GM21737 (cell line): ENCODE results near the gene NEK5.
"Not testable (repeated sequence)": the region's sequence is repeated elsewhere in the genome, so short reads cannot be mapped to it uniquely, and the experiment has no call there.

Experiments used
- ATAC-seq: cut with Tn5 transposase; IDR thresholded peaks from one replicate; pipeline ENCODE4 v1.9.1; 2021; ENCODE audit warnings: mild to moderate bottlenecking, moderate library complexity; ENCODE audit not compliant: unreplicated experiment

Gene NEK5, protein sequence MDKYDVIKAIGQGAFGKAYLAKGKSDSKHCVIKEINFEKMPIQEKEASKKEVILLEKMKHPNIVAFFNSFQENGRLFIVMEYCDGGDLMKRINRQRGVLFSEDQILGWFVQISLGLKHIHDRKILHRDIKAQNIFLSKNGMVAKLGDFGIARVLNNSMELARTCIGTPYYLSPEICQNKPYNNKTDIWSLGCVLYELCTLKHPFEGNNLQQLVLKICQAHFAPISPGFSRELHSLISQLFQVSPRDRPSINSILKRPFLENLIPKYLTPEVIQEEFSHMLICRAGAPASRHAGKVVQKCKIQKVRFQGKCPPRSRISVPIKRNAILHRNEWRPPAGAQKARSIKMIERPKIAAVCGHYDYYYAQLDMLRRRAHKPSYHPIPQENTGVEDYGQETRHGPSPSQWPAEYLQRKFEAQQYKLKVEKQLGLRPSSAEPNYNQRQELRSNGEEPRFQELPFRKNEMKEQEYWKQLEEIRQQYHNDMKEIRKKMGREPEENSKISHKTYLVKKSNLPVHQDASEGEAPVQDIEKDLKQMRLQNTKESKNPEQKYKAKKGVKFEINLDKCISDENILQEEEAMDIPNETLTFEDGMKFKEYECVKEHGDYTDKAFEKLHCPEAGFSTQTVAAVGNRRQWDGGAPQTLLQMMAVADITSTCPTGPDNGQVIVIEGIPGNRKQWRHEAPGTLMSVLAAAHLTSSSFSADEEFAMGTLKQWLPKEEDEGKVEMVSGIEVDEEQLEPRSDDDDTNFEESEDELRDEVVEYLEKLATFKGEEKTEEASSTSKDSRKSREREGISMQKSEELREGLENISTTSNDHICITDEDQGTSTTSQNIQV

DNA sequence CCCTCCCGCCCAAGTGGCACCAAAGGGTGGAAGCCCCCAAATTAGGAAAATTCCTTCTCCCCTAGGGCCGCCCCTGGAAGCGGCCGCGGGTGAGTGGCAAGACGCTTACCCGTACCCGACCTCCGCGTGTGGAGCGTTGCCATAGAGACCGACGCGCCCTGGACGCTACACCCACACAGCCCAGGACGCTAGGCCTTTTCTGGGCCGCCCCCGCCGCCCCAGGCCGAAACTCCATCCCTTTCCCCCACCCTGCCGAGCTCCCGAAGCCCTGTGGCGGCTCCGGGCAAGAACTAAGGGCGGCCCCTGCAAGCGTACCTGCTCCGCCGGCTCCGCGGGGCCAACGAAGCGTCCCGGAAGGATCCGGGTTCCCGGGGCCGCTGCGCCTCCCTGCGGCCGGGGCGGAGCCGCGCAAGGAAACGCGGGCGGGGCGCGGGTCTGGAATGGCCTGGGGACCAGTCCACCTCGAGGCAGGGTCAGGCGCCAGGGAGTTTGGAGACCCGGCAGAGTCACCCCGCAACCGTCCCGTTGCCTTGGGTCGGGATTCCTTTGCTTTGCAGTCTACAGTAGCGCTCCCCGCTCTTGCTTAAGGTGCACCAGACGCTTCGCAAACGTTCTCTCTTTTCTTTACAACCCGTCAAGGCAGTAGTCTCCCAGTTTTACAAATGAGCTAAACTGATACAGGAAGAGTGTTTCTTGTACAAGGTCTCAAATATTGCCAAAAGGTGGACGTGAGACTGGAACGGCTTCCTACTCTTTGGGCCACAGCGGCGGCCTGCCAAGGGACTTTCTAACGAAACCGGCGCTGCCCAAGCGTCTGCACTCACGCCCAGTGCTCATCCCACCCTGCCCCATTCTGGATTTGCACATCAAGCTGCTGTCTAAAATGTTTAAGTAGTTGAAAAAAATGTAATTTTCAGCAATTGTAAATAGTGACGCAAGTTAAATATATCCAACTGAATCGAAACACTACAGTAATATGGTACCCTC lies at the start of gene NEK5:
TSS of gene NEK5 (minus strand) at position 360 of the 987 bp plus-strand sequence. CDS start 1,591 bp downstream, outside the sequence.
- ATAC-seq: peak; percentile 71

DNA sequence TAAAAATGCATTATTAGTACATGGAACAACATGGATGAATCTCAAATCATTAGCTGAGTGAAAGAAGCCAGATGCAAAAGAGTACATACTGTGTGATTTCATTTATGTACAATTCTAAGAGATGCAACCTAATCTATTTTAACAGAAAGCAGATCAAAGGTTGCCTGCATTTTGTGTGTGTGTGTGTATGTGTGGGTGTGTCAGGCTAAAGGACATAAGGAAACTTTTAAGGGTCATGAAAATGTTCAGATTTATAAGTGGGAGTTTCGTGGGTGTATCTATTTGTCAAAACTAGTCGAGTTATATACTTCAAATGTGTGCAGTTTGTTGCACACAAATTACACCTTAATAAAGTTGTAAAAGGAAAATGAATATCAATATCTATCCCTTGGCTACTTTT lies 48.4 kb upstream of the NEK5 start:
- no peak for ATAC-seq

DNA sequence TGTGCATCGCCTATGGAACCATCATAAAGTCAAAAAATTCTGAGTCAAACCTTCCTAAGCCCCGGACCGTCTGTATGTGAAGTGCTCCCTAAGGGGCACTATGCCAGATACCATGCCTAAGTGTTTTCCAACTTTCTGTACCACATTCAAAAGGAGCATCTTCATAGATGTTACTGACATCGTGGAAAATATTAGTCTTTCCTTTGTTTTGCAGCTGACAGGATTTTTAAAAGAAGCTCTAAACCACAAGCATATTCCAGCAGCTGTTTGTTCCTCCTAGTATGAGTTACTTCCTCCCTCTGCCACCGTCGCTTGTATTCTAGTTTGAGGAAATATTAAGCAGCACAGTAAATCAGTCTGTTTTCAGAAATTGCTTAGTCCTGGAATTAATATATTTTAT lies 45.1 kb upstream of the NEK5 start:
- ATAC-seq: not testable (repeated sequence)

DNA sequence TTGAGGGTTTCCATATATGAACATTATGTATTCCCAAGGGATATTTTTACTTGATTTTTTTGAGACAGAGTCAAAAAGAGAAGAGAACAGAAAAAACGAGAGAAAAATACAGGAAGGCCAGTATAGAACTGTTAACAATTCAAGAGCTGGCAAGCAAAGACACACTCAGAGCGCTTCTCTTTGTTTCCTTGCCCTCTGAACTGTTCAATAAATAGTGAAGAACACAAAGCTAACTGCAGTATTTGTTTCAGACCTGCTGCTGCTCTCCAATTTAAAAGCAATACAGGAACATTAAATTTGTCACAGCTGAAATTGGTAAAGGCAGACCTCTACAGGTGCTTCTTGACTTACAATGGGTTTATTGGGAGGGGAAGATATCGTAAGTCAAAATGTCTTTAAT lies 44.5 kb upstream of the NEK5 start:
- ATAC-seq: no peak

DNA sequence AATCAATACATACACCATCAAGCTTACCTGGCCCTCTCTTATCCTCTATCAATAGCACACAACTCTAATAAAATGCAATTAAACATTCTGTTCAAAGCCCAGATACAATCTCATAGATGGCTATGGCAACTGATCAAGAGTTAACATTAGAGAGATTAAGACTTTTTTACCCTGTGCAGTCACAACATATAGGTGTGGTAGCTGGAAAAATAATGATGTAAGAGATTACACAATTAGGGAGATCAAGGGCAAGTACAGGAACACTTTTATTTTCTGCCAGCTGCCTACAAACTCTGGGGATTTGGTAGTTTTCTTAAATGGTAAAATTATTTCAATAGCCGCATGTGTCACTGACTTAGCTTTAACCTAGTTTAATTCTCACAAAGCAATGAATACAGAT lies 42.8 kb upstream of the NEK5 start:
- not testable (repeated sequence) for ATAC-seq

DNA sequence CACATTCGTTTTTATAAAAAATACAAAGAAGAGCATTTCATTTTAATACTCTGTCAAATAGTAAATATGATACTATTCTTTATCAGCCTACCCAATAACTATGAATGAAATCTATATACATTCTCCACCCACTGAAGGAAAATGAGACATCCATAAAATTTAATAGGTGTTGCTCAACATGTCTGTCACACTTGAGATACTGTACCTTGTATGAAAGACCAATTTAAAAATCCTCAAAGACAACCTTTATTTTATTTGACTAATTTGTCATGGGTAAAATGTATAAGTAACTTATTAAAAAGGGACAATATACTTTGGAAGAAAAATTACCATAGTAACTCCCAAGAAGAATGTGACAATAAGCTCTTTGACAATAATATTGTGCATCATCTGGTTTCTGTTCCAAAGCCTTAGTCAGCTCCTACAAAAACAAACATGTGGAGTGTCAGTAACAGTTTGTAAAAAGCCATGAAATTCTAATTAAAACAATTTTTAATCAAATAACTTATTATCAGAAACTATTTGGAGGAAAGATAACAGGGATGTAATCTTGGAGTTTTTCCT lies 42.0 kb upstream of the NEK5 start:
- ATAC-seq: not testable (repeated sequence)

DNA sequence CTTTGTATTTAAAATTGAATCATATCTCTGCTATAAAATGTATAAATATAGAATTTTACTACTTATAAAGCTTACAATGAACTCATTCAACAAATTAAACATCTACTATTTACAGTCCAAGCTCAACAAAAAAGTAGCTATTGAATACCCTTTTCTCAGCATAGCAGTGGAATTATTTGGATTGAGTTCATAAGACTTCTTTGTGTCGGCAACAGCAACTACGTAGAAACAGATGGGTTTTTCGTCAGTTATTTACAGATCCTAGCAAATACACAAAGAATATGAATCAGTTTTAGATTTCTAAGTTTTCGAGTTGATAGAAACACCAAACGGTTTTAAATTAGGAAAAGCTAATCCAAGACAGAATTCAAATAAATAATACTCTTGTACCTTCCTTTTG lies 41.0 kb upstream of the NEK5 start:
- ATAC-seq: no peak

DNA sequence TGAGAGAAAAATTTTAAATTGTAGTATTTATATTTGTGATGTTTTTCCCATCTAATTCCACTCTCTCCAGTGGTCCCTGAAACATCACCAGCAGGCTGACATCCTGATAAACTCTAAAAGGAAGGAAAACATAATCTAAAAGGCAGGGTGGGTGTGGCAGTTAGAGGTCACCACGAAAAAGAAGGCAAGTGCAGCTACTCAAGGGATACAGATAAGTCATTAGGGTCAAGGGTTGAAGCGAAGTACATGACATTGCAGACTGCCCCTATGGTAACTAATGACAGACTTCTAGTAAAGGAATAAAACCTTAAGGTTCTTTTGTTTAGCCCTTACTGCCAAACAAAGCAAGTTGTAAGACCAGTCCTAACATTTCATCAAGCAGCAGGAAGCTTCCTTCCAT lies 36.5 kb upstream of the NEK5 start:
- no peak for ATAC-seq

DNA sequence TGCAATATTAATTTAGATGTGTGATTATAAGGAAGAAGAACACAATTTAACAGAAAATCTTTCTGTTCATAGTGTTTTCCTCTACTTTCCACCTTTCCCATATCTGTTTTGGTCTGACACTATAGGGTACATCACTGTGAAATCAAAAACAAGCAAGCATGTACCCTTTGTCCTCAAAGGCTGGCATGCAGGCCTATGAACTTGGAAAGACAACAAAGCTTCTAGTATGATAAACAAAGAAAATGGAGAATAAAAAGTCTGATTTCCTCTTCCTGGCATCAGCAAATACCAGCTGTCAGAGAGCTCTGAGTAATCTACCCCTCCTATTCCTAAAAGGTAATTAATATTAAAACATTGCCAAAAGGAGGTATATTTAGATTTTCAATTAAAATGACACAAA lies 36.1 kb upstream of the NEK5 start:
- no peak for ATAC-seq

DNA sequence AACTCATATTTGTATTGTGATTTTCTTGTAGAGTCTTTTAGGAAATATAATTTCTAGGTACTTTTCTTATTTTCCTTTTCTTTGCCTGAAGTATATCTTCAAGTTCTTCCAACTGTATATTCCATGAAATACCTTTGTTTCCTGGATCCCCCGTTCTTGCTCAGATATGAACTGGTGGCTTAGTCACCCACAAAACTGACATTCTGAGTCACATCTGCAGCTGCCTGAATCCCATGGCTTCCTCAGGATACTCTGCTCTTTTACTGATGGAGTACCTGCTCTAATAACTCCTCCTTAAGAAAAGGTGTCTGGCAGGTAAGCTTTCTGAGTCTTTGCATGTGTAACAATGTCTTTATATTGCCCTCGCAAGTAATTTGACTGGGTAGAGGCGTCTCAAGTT lies 35.0 kb upstream of the NEK5 start:
- not testable (repeated sequence) for ATAC-seq

DNA sequence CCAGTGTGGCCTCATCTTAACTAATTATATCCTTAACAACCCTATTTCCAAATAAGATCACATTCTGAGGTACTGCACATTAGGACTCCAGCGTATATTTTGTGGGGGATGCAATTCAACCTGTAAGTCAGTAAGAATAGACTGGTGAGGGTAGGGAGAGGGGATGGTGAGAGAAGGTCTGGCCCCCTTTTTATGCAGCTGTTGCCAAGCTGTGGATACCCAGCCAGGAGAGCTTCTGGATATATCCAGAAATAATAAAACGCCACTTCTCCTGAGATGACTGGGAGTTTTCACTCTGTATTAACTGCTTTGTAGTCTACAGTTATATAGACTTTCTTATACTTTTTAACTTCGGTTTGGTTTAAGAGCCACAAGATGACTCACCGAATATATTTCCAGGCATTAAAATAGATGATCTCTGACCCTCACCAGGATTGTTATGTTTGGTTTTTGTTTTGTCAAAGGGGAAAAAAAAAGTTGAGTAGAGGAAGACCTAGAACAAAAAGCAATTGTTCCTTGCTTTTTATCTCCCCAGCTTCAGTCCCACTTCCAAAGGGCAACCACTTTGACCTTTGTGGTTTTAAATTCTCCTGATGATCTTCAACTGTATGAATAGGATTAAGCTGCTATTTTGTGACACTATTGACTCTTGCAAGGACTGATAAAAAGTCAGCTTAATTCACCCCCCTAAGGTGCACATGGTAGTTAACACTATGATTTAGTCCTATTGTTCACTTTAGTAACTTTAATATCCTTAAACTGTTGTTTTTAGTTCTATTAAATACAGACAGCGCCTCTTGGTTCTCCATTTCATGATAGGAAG lies 33.6 kb upstream of the NEK5 start:
- no peak for ATAC-seq

DNA sequence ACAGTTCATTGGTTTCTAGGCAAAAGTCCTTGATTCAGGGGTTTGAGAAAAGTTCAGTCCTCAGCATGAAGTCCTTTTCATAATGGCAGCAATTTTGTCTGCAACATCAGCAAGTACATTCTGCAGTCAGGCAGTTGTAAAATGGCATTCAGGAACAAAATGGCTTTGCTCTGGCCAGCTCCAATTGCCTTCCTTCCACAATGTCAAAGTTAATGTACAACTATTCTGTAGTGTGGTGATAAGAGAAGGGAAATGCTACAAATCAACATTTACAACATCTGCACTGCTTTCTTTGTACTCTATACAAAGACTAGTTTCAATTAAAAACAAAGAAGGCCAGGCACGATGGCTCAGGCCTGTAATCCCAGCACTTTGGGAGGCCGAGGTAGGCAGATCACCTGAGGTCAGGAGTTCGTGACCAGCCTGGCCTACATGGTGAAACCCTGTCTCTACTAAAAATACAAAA lies 32.3 kb upstream of the NEK5 start:
- ATAC-seq: no peak

DNA sequence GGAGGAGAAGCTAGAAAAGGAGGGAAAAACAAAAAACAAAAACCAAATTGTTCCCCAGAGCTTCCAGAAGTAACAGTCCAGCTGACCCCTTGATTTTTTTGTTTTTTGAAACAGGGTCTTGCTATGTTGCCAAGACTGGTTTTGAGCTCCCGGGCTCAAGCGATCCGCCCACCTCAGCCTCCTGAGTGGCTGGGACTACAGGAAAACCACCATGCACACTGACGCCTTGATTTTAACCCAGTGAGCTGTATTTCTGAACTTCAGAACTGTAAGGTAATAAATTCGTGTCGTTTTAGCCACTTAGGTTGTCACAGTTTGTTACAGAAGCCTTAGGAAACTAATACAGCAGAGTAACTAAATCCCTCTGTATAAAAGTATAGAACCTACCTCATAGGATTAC lies 31.6 kb upstream of the NEK5 start:
- ATAC-seq: no peak

DNA sequence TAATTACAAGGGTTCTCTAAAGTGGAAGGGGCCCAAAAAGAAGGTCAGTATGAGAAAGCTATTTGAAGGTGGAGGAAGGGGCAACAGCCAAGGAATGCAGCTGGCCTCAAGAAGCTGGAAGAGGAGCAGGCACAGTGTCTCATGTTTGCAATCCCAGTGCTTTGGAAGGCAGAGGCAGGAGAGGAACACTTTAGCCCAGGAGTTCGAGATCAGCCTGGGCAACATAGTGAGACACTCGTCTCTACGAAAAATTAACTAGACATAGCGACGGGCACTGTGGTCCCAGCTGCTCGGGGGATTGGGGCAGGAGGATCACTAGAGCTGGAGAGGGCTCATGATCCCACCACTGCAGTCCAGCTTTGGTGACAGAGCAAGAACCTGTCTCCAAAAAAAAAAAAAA lies 31.2 kb upstream of the NEK5 start:
- no peak for ATAC-seq

DNA sequence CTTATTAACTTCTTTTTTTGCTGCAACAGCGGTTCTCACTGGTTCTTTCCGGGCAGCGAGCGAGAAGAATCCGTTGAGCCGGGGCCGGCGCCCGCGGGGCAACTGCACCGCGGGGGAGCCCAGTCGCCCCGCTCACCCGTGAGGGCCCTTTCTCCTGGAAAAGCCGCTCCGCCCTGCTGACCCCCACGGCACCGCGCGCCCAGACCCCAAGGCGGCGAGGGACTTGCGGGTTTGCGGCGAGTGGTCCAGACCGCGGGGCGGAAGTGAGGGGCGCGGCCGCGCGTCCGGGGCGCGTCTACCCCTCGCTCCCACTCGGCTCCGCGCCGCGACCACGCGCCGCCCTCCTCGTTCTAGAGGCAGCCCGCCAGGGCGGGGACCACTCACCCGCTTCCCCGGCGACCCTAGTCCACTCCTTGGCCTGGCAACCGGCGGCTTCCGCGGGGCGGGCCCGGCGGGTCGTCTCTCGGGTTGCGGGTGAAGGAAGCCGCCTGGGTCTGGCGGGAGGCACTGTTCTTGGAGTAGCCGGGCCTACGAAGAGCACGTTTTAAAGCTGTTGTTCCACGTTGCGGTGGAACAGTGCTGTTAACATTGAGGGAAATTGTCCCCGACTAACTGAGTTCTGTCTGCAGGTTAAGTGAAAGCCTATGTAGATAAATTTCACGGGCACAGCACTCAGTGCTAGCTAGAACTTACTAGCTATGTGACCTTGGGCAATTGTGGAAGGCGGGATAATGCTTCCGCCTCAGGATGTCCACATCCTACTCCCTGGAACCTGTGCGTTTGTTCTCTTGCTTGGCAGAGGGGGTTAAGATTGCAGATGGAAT lies 30.5 kb upstream of the NEK5 start, which contains the start of gene NEK3:
TSS of gene NEK3 (minus strand) at position 439 of the 824 bp plus-strand sequence. CDS start 3,406 bp downstream, outside the sequence.
- ATAC-seq: peak; percentile 64

DNA sequence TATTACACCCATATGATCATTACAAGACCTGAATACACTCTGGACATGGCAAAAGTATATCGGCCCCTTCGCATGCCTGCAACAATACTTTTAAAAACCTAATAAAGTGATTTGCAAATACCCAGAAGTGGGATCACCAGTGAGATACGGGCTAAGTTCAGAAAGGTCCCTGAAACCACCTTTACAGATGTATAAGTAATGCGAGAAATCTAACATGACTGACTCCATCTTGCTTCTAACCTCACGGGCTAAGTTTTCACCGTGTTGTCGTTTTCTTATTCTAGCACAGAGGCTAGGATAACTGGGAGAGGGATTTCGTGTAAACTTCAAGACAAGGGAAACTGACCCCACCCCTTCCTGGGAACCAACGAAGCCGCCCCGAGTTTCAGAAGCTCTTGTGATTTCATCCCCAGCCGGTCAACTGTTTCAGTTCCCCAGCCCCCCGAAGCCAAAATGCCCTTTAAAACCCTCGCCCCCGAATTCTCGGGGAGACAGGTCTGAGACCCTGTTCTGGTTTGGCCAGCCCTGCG lies 29.8 kb upstream of the NEK5 start:
- peak; percentile 21 for ATAC-seq

DNA sequence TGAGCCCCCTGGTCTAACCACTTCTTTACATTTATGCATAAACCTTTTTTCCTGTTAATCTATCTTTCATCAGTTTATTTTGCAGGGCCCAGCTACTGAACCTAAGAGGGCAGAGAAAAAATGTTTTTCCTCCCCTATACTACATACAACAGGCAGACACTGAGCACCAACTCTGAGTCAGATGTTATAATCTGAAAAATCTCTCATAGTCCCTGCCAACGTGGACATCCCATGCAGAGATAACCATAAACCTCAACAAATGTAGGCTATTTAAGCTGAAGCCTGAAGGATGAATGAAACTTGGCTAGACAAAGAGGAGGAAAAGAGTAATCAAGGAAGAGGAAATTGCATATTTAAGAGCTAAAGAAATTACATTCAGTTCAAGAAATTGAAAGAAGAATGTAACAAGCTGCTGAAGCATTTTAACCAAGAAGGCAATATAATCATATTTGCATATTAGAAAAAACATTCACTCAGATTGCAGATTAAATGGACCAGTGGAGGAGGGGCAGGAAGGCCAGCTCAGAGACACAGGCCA lies 27.9 kb upstream of the NEK5 start:
- no peak for ATAC-seq

DNA sequence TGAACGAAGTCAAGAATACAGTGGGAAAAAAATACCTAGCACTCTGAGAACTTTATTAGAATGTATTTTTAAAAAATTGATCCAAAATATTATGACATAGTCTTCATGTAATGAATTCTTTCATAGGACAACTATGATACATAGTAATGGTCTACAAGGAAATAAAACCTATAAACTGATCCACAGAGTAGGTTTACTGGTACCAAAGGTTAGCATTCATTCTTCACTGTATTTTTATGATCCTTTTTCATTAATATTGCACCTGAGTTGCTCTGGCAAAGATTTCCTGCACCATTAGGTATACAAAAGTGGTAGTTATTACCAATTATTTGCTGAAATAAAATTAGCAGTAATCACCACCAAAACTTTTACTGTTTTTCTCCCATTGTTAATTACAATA lies 26.3 kb upstream of the NEK5 start:
- ATAC-seq: no peak
